IPS-NIHi7 (cell line): ENCODE data around the gene ZCCHC4.

Source experiments
- DNase-seq: peaks from one replicate; pipeline ENCODE4 v3.0.0; 2012; ENCODE audit warnings: mixed read lengths; ENCODE audit errors: extremely low spot score

ZCCHC4 gene

GRCh38 chr4:25377572-25378436, 65.2 kb downstream of the ZCCHC4 start:
- DNase-seq, result no peak

GRCh38 chr4:25378437-25378743, 65.8 kb downstream of the ZCCHC4 start:
- no peak for DNase-seq

- no peak for DNase-seq
These were observed 67.0 kb downstream of the ZCCHC4 start for GRCh38 chr4:25379591-25379990.

GRCh38 chr4:25383647-25384046, 71.1 kb downstream of the ZCCHC4 start:
- DNase-seq, result no peak

GRCh38 chr4:25386926-25387325, 74.4 kb downstream of the ZCCHC4 start:
- DNase-seq, result no peak

- DNase-seq, result no peak
These were observed 84.7 kb downstream of the ZCCHC4 start for GRCh38 chr4:25397305-25397704.

- no peak for DNase-seq
These were observed 86.9 kb downstream of the ZCCHC4 start for GRCh38 chr4:25399510-25399909.

- DNase-seq, result no peak
These were observed 88.5 kb downstream of the ZCCHC4 start for GRCh38 chr4:25401066-25401465.

GRCh38 chr4:25402521-25402920, 89.9 kb downstream of the ZCCHC4 start:
- no peak for DNase-seq

GRCh38 chr4:25403699-25404098, 91.1 kb downstream of the ZCCHC4 start:
- no peak for DNase-seq

- no peak for DNase-seq
These were observed 92.9 kb downstream of the ZCCHC4 start for GRCh38 chr4:25405453-25405852.

- no peak for DNase-seq
These were observed 93.6 kb downstream of the ZCCHC4 start for GRCh38 chr4:25406081-25406692.

- DNase-seq, result no peak
These were observed 98.4 kb downstream of the ZCCHC4 start for GRCh38 chr4:25410820-25411529.

GRCh38 chr4:25413261-25413660, 100.7 kb downstream of the ZCCHC4 start:
- no peak for DNase-seq

- no peak for DNase-seq
These were observed 104.4 kb downstream of the ZCCHC4 start for GRCh38 chr4:25417014-25417413.
